GM15510 (cell line): Measurements from ENCODE around the gene LRRFIP2.

Experiments
- POLR2A ChIP-seq: IDR thresholded peaks from 3 replicates; pipeline ENCODE4 v1.6.1; 2011; ENCODE audit warnings: borderline replicate concordance; ENCODE audit not compliant: insufficient read length; ENCODE audit errors: extremely low read depth

The LRRFIP2 gene

DNA sequence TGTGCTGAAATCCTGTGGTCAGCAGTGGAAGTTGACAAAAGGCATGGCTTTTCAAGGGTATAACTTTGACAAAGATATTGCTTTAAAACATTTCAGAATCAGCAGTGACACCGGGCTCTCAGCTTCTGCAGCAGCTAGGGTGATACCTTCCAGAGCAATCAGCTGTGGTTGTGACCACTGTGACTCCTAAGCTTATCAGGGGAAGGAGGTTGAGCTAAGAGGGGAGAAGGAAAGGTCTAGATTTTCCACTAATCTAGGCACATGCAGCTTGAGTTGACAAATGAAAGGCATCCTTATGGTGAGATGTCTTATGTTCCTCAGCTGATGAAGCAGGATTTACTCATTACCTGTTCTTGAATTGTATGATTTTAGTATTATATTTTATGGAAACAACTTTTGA, 16.3 kb upstream of the LRRFIP2 start:
- TF ChIP-seq POLR2A = no peak

DNA sequence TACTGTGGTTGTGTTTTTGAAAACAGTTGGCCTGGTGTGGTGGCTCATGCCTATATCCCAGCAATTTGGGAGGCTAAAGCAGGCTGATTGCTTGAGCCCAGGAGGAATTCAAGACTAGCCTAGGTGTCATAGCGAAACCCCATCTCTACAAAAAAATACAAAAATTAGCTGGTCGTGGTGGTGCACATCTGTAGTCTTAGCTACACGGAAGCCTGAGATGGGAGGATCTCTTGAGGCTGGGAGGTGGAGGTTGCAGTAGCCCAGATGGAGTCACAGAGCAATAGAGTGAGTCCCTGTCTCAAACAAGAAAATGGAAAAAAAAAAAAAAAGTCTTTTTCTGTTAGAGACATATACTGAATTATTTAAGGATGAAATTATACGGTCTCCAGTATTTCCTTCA, 14.7 kb upstream of the LRRFIP2 start:
- no peak for TF ChIP-seq POLR2A

GRCh38 chr3:37183976-37184375, 9.6 kb upstream of the LRRFIP2 start:
- TF ChIP-seq POLR2A = no peak

DNA sequence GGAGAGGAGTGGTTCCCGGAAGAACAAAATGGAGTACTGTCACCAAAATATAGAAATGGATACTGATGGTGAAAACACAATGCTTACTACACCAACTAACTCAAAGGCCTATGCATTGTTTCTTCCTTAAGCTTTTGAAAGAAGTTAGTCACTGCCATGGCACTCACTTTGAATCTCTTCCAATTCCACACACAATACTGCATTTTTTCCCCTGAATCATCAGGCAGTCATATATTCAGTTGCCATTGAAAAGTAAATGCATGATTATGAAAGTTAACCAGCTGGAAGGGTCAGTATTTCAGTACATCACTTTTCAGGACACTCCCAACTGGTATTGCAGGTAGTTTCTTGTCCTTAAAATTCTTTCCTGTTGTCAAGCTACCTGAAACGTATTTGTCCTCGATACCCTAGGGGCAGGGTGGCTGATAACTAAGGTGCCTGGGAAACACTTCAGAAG, 9.0 kb upstream of the LRRFIP2 start:
- no peak for TF ChIP-seq POLR2A

DNA sequence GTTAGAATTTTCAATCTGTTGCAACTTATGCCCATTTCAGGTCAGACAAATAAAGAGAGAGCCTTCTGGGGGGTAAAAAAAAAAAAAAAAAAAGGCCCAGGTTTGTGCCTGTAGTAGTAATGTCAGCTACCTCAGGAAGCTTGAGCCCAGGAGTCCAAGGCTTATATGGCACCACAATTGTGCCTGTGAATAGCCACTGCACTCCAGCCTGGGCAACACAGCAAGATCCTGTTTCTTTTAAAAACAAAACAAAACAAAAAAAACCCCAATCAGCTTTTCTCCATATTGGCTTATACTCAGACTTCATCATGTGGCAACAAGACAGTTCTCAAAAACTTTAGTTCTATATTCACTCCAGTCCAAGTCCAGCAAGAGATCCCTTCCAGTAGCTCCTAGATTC, 8.4 kb upstream of the LRRFIP2 start:
- TF ChIP-seq POLR2A = no peak

DNA sequence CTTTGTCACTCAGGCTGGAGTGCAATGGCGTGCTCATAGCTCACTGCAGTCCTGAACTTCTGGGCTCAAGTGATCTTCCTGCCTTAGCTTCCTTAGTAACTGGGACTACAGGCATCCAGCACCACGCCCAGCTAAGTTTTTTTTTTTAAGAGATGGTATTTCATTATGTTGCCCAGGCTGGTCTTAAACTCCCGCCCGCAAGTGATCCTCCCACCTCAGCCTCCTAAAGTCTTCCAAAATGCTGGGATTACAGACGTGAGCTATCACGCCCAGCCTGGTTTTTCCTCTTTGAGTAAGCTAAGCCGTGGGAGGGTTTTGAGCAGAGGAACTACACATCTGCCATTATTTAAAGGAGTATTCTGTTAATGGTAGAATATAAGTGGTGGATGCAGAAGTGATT, 7.4 kb upstream of the LRRFIP2 start:
- TF ChIP-seq POLR2A = no peak

- no peak for TF ChIP-seq POLR2A
Measured at GRCh38 chr3:37179144-37179967, 5.0 kb upstream of the LRRFIP2 start.

DNA sequence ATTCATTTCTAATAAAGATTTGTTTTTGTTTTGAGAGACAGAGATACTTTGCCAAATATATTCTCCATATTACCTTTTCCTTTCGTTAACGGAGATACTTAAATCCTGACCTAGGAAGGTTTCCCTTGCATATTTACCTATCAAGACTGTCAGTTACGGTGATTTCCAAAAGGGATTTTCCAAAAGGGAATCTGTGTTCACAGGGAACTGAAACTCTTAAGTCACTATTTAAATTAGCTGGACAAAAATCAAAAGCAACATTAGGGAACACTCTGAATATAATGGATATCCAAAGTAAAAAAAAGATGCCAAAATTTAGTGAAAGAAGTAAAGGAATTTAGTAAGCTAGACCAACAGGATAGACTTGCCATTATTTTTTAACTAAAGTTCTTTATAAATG, 576 bp downstream of the LRRFIP2 start:
- no peak for TF ChIP-seq POLR2A

GRCh38 chr3:37171144-37171543, 3.2 kb downstream of the LRRFIP2 start:
- TF ChIP-seq POLR2A = no peak

DNA sequence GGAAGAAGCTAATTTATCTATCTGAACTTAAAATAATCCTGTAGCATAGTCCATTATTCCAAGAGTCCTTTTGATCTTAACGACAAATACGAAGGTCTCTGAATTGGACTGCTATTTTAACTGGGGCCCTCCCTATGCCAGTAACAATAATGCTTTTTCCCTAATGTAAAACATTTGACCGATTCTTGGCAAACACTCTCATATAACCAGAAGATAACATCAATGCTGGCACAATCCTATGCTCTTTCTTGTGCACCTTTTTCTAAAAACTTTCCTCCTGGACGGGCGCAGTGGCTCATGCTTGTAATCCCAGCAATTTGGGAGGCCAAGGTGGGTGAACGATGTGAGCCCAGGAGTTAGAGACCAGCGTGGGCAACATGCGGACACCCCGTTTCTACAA, 3.9 kb downstream of the LRRFIP2 start:
- no peak for TF ChIP-seq POLR2A

- no peak for TF ChIP-seq POLR2A
Measured at GRCh38 chr3:37170060-37170459, 4.3 kb downstream of the LRRFIP2 start.

GRCh38 chr3:37168896-37169295, 5.5 kb downstream of the LRRFIP2 start:
- no peak for TF ChIP-seq POLR2A

DNA sequence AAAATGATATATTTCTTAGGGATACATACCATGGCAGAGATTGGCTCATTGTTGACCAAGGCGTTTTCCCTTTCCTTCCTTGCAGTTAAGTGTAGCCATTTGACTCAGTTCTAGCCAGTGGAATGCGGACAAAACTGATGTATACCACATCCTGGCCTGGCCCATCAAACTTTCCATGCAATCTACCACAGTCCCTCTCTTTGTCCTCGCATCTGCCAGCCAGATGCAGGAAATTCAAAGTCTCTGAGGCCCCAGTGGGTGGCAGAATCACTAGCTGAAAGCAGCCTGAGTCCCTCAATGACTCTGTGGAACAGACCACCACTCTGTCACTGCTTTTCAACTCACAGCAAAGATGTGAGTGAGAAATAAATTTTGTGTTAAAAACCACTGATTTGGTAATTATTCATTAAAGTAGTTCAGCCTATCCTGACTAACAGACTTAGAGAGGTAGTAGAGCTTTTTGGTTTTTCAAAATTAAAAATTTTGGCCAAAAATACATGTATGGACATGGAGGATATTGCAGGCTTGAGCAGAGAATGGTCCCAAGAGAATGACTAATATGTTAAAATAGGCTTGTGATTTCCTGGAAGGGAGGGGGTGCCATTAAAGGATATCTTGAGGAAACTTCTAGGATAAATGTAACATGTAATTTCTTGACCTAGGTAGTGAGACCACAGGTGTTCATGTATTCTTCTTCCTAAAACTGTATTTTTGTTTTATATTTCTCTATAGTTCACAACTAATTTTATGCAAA, 10.9 kb downstream of the LRRFIP2 start:
- no peak for TF ChIP-seq POLR2A

- no peak for TF ChIP-seq POLR2A
Measured at GRCh38 chr3:37162501-37163245, 11.7 kb downstream of the LRRFIP2 start.

DNA sequence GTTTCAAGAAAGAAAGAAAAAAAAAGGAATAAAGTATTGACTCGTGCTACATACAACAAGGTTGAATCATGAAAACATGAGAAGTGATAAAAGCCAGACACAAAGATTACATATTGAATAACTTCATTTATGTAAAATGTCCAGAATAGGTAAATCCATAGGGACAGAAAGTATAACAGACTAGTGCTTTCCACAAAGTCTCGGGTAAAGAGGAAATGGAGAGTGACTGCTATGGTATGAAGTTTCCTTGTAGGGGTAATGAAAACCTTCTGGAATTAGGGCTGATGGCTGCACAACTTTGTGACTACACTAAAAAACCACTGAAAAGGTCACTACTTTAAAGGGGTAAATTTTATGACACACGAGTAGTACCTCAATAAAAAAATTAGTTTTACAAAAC, 13.0 kb downstream of the LRRFIP2 start:
- TF ChIP-seq POLR2A = no peak
